Mesothelial cell of epicardium (in vitro differentiated cells): ENCODE results near the gene CALN1. TPM values are rescaled to one million over a fixed set of nuclear protein-coding genes. Genes with fewer than 3 reads are reported as not detected.
"Not testable (repeated sequence)": the region's sequence is repeated elsewhere in the genome, so short reads cannot be mapped to it uniquely, and the experiment has no call there.

Experiments
- DNase-seq, 2 experiments: peaks; one replicate each; pipeline ENCODE4 v3.0.0; 2021; ENCODE audit warnings: low spot score in 2 of 2; ENCODE audit not compliant: unreplicated experiment in 2 of 2
- H3K27ac Mint-ChIP-seq: 2 replicates; pipeline ENCODE4 v1.8.0; 2021; ENCODE audit warnings: mixed read lengths
- H3K27me3 Mint-ChIP-seq: 2 replicates; pipeline ENCODE4 v1.8.0; 2021; ENCODE audit warnings: low read depth, mixed read lengths
- H3K36me3 Mint-ChIP-seq: 2 replicates; pipeline ENCODE4 v1.8.0; 2021; ENCODE audit warnings: mixed read lengths
- H3K4me1 Mint-ChIP-seq: 2 replicates; pipeline ENCODE4 v1.8.0; 2021; ENCODE audit warnings: mixed read lengths
- H3K4me3 Mint-ChIP-seq: 2 replicates; pipeline ENCODE4 v1.8.0; 2021; ENCODE audit warnings: mild to moderate bottlenecking, moderate library complexity, mixed read lengths
- H3K9me3 Mint-ChIP-seq: 2 replicates; pipeline ENCODE4 v1.8.0; 2021; ENCODE audit warnings: mixed read lengths
- total RNA-seq: library from RNA; stranded (reverse); gene quantifications from 3 replicates; pipeline ENCODE4 v1.2.1, GENCODE V29; 2021
- TF ChIP-seq, protein P1 (sequence below): fragments of 200-600 bp; sonication (generic); IDR thresholded peaks from one replicate; pipeline ENCODE4 v1.5.0; 2021; ENCODE audit warnings: antibody characterized with exemption; ENCODE audit not compliant: unreplicated experiment

Gene CALN1
- total RNA-seq, 1 donor from 2014 or later = 1.1 TPM

DNA sequence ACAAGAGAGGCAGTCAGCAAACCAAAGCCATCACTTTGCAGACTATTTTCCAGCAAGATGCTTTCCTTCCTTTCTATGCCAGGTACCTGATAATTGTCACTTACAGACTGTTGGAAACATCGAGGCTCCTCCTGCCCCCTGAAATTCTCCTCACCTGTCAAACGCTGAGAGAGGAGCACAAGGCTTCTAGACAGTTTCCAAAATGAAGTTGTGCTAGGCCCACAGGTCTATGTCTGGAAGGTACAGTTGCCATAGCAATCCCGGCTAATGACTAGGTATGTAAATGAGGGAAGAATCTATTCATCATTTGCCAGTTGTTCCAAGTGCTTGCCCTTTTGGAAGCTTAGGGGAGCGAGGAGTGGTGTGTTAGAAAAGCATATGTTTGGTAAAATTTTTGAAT is 334.4 kb downstream of the CALN1 start:
- Mint-ChIP-seq H3K9me3 (peaks cover 7% of the 10 kb centered on the region), H3K27me3 (no peaks in the 10 kb centered on the region), H3K27ac (no peak overlapping the region), H3K4me3 (no peak overlapping the region), H3K4me1 (peaks cover 7% of the 10 kb centered on the region), H3K36me3 (no peaks in the 10 kb centered on the region)
- no peak for DNase-seq
- TF ChIP-seq, protein P1, sequence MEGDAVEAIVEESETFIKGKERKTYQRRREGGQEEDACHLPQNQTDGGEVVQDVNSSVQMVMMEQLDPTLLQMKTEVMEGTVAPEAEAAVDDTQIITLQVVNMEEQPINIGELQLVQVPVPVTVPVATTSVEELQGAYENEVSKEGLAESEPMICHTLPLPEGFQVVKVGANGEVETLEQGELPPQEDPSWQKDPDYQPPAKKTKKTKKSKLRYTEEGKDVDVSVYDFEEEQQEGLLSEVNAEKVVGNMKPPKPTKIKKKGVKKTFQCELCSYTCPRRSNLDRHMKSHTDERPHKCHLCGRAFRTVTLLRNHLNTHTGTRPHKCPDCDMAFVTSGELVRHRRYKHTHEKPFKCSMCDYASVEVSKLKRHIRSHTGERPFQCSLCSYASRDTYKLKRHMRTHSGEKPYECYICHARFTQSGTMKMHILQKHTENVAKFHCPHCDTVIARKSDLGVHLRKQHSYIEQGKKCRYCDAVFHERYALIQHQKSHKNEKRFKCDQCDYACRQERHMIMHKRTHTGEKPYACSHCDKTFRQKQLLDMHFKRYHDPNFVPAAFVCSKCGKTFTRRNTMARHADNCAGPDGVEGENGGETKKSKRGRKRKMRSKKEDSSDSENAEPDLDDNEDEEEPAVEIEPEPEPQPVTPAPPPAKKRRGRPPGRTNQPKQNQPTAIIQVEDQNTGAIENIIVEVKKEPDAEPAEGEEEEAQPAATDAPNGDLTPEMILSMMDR = no peak

DNA sequence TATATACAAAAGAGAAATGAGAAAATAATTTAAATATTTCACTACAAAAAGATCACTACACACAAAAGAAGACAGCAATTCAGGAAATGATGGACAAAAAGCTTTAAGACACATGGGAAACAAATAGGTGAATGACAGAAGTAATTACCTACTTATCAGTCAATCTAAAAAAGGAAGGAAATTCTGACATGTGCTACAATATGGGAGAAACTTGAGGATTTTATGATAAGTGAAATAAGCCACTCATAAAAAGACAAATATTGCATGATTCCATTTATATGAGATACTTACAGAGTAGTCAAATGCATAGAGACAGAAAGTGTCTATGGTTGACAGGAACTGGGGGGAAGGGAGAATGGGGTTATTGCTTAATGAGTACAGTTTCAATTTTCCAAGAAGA is 339.2 kb downstream of the CALN1 start:
- Mint-ChIP-seq H3K36me3 (no peaks in the 10 kb centered on the region), H3K9me3 (peaks cover 22% of the 10 kb centered on the region), H3K4me1 (no peaks in the 10 kb centered on the region), H3K27me3 (peaks cover 2% of the 10 kb centered on the region), H3K4me3 (no peak overlapping the region), H3K27ac (no peak overlapping the region)
- no peak for DNase-seq
- TF ChIP-seq, protein P1 = no peak

DNA sequence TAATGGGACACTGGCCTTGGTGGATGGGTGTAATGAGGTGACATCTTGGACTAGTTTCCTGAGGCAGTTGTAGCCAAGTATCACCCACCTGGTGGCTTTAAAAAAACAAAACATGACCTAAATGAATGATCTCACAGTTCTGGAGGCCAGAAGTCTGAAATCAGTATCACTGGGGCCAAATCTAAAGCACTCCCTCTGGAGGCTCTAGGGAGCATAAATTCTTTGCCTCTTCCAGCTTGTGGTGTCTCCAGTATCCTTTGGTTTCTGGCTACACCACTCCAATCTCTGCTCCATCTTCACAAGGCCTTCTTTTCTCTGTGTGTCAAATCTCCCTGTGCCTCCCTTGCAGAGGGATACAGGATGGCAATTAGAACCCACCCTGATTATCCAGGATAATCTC is 342.9 kb downstream of the CALN1 start:
- no peak overlapping the region for H3K4me3 Mint-ChIP-seq
- no peaks in the 10 kb centered on the region for H3K36me3 Mint-ChIP-seq
- no peak overlapping the region for H3K27ac Mint-ChIP-seq
- no peaks in the 10 kb centered on the region for H3K4me1 Mint-ChIP-seq
- peaks cover 18% of the 10 kb centered on the region for H3K9me3 Mint-ChIP-seq
- H3K27me3 Mint-ChIP-seq = peaks cover 3% of the 10 kb centered on the region
- no peak for DNase-seq
- TF ChIP-seq, protein P1 = no peak

DNA sequence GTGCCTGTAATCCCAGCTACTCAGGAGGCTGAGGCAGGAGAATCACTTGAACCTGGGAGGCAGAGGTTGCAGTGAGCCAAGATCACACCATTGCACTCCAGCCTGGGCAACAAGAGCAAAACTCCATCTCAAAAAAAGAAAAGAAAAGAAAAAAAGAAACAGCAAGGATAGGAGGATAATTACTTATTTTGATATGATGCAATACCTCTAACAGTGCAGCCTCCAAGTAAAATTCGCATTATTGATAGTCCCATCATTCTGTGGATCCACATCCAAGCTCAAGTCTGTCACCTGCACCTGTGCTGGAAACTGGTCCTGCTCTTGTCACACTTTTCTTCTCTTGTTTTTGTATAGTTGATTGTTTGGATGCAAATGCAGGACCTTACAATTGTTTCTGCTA is 346.4 kb downstream of the CALN1 start:
- H3K27me3 Mint-ChIP-seq, H3K27ac Mint-ChIP-seq, DNase-seq, H3K4me1 Mint-ChIP-seq, H3K4me3 Mint-ChIP-seq, H3K36me3 Mint-ChIP-seq: not testable (repeated sequence)
- peaks cover 11% of the 10 kb centered on the region for H3K9me3 Mint-ChIP-seq

DNA sequence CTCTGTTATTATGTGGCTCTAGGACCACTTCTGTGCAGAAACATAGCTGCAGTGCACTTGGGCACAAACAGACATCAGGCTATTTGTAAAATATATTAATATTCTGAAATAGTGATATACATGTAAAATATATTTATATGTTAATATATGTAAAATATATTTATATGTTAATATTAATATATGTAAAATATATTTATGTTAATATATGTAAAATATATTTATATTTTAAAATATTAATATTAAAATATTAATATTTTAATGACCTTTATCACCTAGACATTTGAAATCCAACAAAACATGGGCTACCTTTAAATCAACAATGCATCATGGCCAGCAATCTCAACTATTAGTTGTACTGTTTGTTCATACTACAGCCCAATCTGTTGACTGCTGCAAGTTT is 347.2 kb downstream of the CALN1 start:
- Mint-ChIP-seq H3K36me3 (no peaks in the 10 kb centered on the region), H3K9me3 (peaks cover 15% of the 10 kb centered on the region), H3K27me3 (peaks cover 11% of the 10 kb centered on the region), H3K4me1 (no peaks in the 10 kb centered on the region), H3K27ac (no peak overlapping the region), H3K4me3 (no peak overlapping the region)
- DNase-seq = no peak
- TF ChIP-seq, protein P1 = no peak

DNA sequence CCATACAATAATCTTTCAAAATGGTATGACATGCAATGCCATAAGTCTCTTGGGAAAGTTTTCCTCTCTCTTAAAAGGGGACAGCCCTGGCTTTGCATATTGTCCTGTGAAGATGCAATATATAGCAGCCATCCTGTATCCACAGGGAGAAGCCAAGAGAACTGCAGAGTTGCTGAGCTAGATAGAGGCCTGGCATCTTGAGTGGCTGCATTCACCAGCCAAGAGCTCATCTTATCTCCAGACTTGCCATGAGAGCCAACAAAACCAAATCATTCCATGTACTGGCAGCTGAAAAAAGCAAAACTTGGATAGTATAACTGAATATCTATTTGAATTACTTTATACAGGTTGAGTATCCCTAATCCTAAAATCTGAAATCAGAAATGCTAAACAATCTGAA is 348.8 kb downstream of the CALN1 start:
- no peak overlapping the region for H3K4me3 Mint-ChIP-seq
- peaks cover 15% of the 10 kb centered on the region for H3K9me3 Mint-ChIP-seq
- H3K27me3 Mint-ChIP-seq = peaks cover 18% of the 10 kb centered on the region
- TF ChIP-seq, protein P1 = no peak
- no peaks in the 10 kb centered on the region for H3K4me1 Mint-ChIP-seq
- no peak for DNase-seq
- H3K36me3 Mint-ChIP-seq = no peaks in the 10 kb centered on the region
- no peak overlapping the region for H3K27ac Mint-ChIP-seq
